Mucosa of descending colon (tissue), 3 donors: ENCODE results near the gene PLXND1. TPM values are rescaled to one million over a fixed set of nuclear protein-coding genes. Genes with fewer than 3 reads are reported as not detected.

Experiments
- ATAC-seq: fragments of 200-7000 bp; cut with Tn5 transposase; one replicate; pipeline ENCODE4 v1.9.1; 2020; ENCODE audit warnings: mild to moderate bottlenecking, moderate library complexity
- DNase-seq, 3 donors: peaks; one replicate each; pipeline ENCODE4 v3.0.0-alpha.2; 2020
- H3K36me3 ChIP-seq: fragments of 200-600 bp; one replicate; pipeline ENCODE4 v1.8.0; 2021; ENCODE audit warnings: low read depth, mild to moderate bottlenecking
- H3K4me1 ChIP-seq: fragments of 200-600 bp; one replicate; pipeline ENCODE4 v1.8.0; 2021; ENCODE audit warnings: low read depth, mild to moderate bottlenecking
- H3K4me3 ChIP-seq: fragments of 200-600 bp; one replicate; pipeline ENCODE4 v1.8.0; 2021; ENCODE audit warnings: mild to moderate bottlenecking
- H3K9me3 ChIP-seq: fragments of 200-600 bp; one replicate; pipeline ENCODE4 v1.8.0; 2021; ENCODE audit warnings: mild to moderate bottlenecking
- CTCF ChIP-seq: fragments of 200-600 bp; IDR thresholded peaks from one replicate; pipeline ENCODE4 v1.8.0; 2022; ENCODE audit warnings: antibody characterized with exemption, mild to moderate bottlenecking
- intact Hi-C, 2 donors: fragments of 100-400 bp; cut with DNase I in 1 of 2; cut with micrococcal nuclease in 1 of 2; formaldehyde crosslinking; loops; one replicate each; pipeline versions ENCODE4 v1.11.0 to v1.11.1; 2022; cut with DNase I, micrococcal nuclease
- total RNA-seq, 3 donors: library from RNA; stranded (reverse); fragmentation: NEBNext Ultra II Directional in 2 of 3; extraction: Animal tissue kit (Norgen Biotek cat#: 25700) in 2 of 3; gene quantifications; one replicate each; pipeline versions ENCODE4 v1.2.1 to v1.2.4, GENCODE V29; 2021 to 2023
- donor health status: DM: no; HTN: no; CAD: no; lungs with moderate emphysema.
- donor health status: DM: no; HTN: no; CAD: no.
- donor health status: DM: no; HTN: yes; CAD: no.

The PLXND1 gene
- total RNA-seq, 3 donors from 2014 or later, result 26.8 to 57.1 (median 48.1) TPM

GRCh38 chr3:129536374-129536667, 70.2 kb downstream of the PLXND1 start:
- intact Hi-C loops, result no loop called here
- ATAC-seq (no peak), DNase-seq (no peak)
- H3K4me3 ChIP-seq, result no peak overlapping the region
- H3K36me3 ChIP-seq, result no peaks in the 10 kb centered on the region
- no peaks in the 10 kb centered on the region for H3K9me3 ChIP-seq
- TF ChIP-seq CTCF, result no peak
- H3K4me1 ChIP-seq, result no peaks in the 10 kb centered on the region

- H3K4me1 ChIP-seq, result no peaks in the 10 kb centered on the region
- H3K9me3 ChIP-seq, result no peaks in the 10 kb centered on the region
- no peak overlapping the region for H3K4me3 ChIP-seq
- no peak for TF ChIP-seq CTCF
- intact Hi-C loops, result no loop called here
- no peaks in the 10 kb centered on the region for H3K36me3 ChIP-seq
- DNase-seq (no peak), ATAC-seq (no peak)
Observed at GRCh38 chr3:129535075-129535474, 71.4 kb downstream of the PLXND1 start.

- ATAC-seq (no peak), DNase-seq (no peak)
- no peaks in the 10 kb centered on the region for H3K4me1 ChIP-seq
- no peaks in the 10 kb centered on the region for H3K9me3 ChIP-seq
- no peak for TF ChIP-seq CTCF
- H3K4me3 ChIP-seq, result no peak overlapping the region
- intact Hi-C loops, result no loop called here
- no peaks in the 10 kb centered on the region for H3K36me3 ChIP-seq
Observed at GRCh38 chr3:129534428-129535027, 71.9 kb downstream of the PLXND1 start.

- no peak for ATAC-seq
- Histone ChIP-seq H3K4me1 (no peaks in the 10 kb centered on the region), H3K36me3 (no peaks in the 10 kb centered on the region), H3K9me3 (no peaks in the 10 kb centered on the region), H3K4me3 (no peak overlapping the region)
- intact Hi-C loops, result no loop called here
- TF ChIP-seq CTCF, result no peak
- no peak for DNase-seq
Observed at GRCh38 chr3:129533406-129533805, 73.1 kb downstream of the PLXND1 start.

GRCh38 chr3:129532261-129532660, 74.2 kb downstream of the PLXND1 start:
- no peak for TF ChIP-seq CTCF
- Histone ChIP-seq H3K4me3 (no peak overlapping the region), H3K9me3 (no peaks in the 10 kb centered on the region), H3K4me1 (no peaks in the 10 kb centered on the region), H3K36me3 (no peaks in the 10 kb centered on the region)
- no peak for ATAC-seq
- intact Hi-C loops, result no loop called here
- DNase-seq, result no peak

- Histone ChIP-seq H3K9me3 (no peaks in the 10 kb centered on the region), H3K4me3 (no peak overlapping the region), H3K4me1 (no peaks in the 10 kb centered on the region), H3K36me3 (no peaks in the 10 kb centered on the region)
- no peak for ATAC-seq
- intact Hi-C loops, result no loop called here
- no peak for TF ChIP-seq CTCF
- DNase-seq, result no peak
Observed at GRCh38 chr3:129531699-129532098, 74.8 kb downstream of the PLXND1 start.
